Putamen (tissue), 1 donor: ENCODE data around the gene VANGL2.

ENCODE experiments used
- DNase-seq: peaks from one replicate; pipeline ENCODE4 v3.0.0-alpha.2; 2016; ENCODE audit warnings: low spot score

Gene VANGL2

GRCh38 chr1:160406131-160406968 is 6.0 kb downstream of the VANGL2 start:
- DNase-seq: no peak

GRCh38 chr1:160407839-160408801 is 7.8 kb downstream of the VANGL2 start:
- no peak for DNase-seq

- DNase-seq: no peak
Observed at GRCh38 chr1:160408864-160409263, 8.5 kb downstream of the VANGL2 start.

- DNase-seq: no peak
Observed at GRCh38 chr1:160409486-160409885, 9.1 kb downstream of the VANGL2 start.

- DNase-seq: no peak
Observed at GRCh38 chr1:160410406-160411005, 10.1 kb downstream of the VANGL2 start.

GRCh38 chr1:160411271-160412027 is 11.1 kb downstream of the VANGL2 start:
- no peak for DNase-seq

GRCh38 chr1:160412028-160412362 is 11.6 kb downstream of the VANGL2 start:
- DNase-seq: no peak

GRCh38 chr1:160413716-160414115 is 13.4 kb downstream of the VANGL2 start:
- DNase-seq: no peak

GRCh38 chr1:160414881-160415280 is 14.5 kb downstream of the VANGL2 start:
- no peak for DNase-seq

- DNase-seq: no peak
Observed at GRCh38 chr1:160415696-160416290, 15.4 kb downstream of the VANGL2 start.

- DNase-seq: no peak
Observed at GRCh38 chr1:160416369-160416768, 16.0 kb downstream of the VANGL2 start.

- no peak for DNase-seq
Observed at GRCh38 chr1:160418483-160418882, 18.1 kb downstream of the VANGL2 start.

- no peak for DNase-seq
Observed at GRCh38 chr1:160419150-160419837, 18.9 kb downstream of the VANGL2 start.

- no peak for DNase-seq
Observed at GRCh38 chr1:160419838-160420169, 19.4 kb downstream of the VANGL2 start.

- no peak for DNase-seq
Observed at GRCh38 chr1:160420881-160421842, 20.8 kb downstream of the VANGL2 start.

- no peak for DNase-seq
Observed at GRCh38 chr1:160421881-160422280, 21.5 kb downstream of the VANGL2 start.

- no peak for DNase-seq
Observed at GRCh38 chr1:160423966-160424365, 23.6 kb downstream of the VANGL2 start.

GRCh38 chr1:160425847-160426246 is 25.5 kb downstream of the VANGL2 start:
- DNase-seq: no peak

- no peak for DNase-seq
Observed at GRCh38 chr1:160427625-160428024, 27.3 kb downstream of the VANGL2 start.

- DNase-seq: no peak
Observed at GRCh38 chr1:160428053-160428452, 27.7 kb downstream of the VANGL2 start.
